Large intestine (tissue), 3 donors: ENCODE results near the gene SEC11C. TPM values are rescaled to one million over a fixed set of nuclear protein-coding genes. Genes with fewer than 3 reads are reported as not detected.
"Not testable (repeated sequence)": the region's sequence is repeated elsewhere in the genome, so short reads cannot be mapped to it uniquely, and the experiment has no call there.

Source experiments
- DNase-seq, 2 donors: peaks; one replicate each; pipeline versions ENCODE4 v3.0.0 to v3.0.0-alpha.2; 2013
- H3K27ac ChIP-seq: one replicate; pipeline ENCODE4 v1.5.1; 2013; ENCODE audit warnings: low read length
- H3K27me3 ChIP-seq: 2 replicates; pipeline ENCODE4 v1.6.1; 2013; ENCODE audit warnings: low read length; ENCODE audit not compliant: control insufficient read depth, insufficient read depth
- H3K36me3 ChIP-seq: 2 replicates; pipeline ENCODE4 v1.6.1; 2013; ENCODE audit warnings: low read length; ENCODE audit not compliant: control insufficient read depth, insufficient read depth
- H3K4me1 ChIP-seq: one replicate; pipeline ENCODE4 v1.6.1; 2013; ENCODE audit warnings: low read length; ENCODE audit not compliant: control insufficient read depth, insufficient read depth
- H3K4me3 ChIP-seq: one replicate; pipeline ENCODE4 v1.5.1; 2013; ENCODE audit warnings: low read length
- H3K9me3 ChIP-seq: one replicate; pipeline ENCODE4 v1.6.1; 2013; ENCODE audit warnings: mild to moderate bottlenecking, low read depth, low read length, moderate library complexity; ENCODE audit not compliant: control insufficient read depth
- WGBS: methylation state at CpG from one replicate; pipeline ENCODE4 v1.1.5; 2013; ENCODE audit warnings: low lambda C conversion rate; ENCODE audit not compliant: insufficient coverage; 5-methylcytosine and 5-hydroxymethylcytosine counted together
- polyA plus RNA-seq: library from polyadenylated mRNA; unstranded; fragments of 120-200 nt; gene quantifications from one replicate; pipeline ENCODE4 v1.2.1, GENCODE V29; 2013

The SEC11C gene
- polyA plus RNA-seq, 1 donor: 114 TPM

GRCh38 chr18:59142800-59143416 is 3.2 kb downstream of the SEC11C start:
- H3K4me1 ChIP-seq: peaks cover 10% of the 10 kb centered on the region
- H3K9me3 ChIP-seq, H3K27ac ChIP-seq, H3K27me3 ChIP-seq, DNase-seq, H3K36me3 ChIP-seq, H3K4me3 ChIP-seq: not testable (repeated sequence)
- WGBS: 100% methylated on average over 3 of the region's 11 CpGs

GRCh38 chr18:59143441-59143840 is 3.8 kb downstream of the SEC11C start:
- Histone ChIP-seq H3K27ac (no peak overlapping the region), H3K9me3 (no peaks in the 10 kb centered on the region), H3K4me3 (no peak overlapping the region), H3K4me1 (peaks cover 10% of the 10 kb centered on the region), H3K27me3 (peaks cover 2% of the 10 kb centered on the region), H3K36me3 (peaks cover 2% of the 10 kb centered on the region)
- no peak for DNase-seq
- WGBS: 93% methylated on average over 3 of the region's 3 CpGs

- Histone ChIP-seq H3K36me3 (peaks cover 2% of the 10 kb centered on the region), H3K27ac (no peak overlapping the region), H3K27me3 (peaks cover under 1% of the 10 kb centered on the region), H3K9me3 (no peaks in the 10 kb centered on the region), H3K4me3 (no peak overlapping the region), H3K4me1 (peaks cover 10% of the 10 kb centered on the region)
- no peak for DNase-seq
Measured at GRCh38 chr18:59144483-59144882, 4.8 kb downstream of the SEC11C start.

GRCh38 chr18:59145055-59145454 is 5.4 kb downstream of the SEC11C start:
- no peak for DNase-seq
- Histone ChIP-seq H3K27me3 (no peaks in the 10 kb centered on the region), H3K9me3 (no peaks in the 10 kb centered on the region), H3K36me3 (peaks cover 3% of the 10 kb centered on the region), H3K4me3 (no peak overlapping the region), H3K4me1 (peaks cover 10% of the 10 kb centered on the region), H3K27ac (no peak overlapping the region)
- 100% methylated on average over 1 of the region's 4 CpGs for WGBS

- Histone ChIP-seq H3K36me3 (peaks cover 21% of the 10 kb centered on the region), H3K4me3 (no peak overlapping the region), H3K9me3 (no peaks in the 10 kb centered on the region), H3K27me3 (no peaks in the 10 kb centered on the region), H3K27ac (no peak overlapping the region), H3K4me1 (no peaks in the 10 kb centered on the region)
- no peak for DNase-seq
- no CpG with 5 or more reads among the region's 8 CpGs for whole genome bisulfite sequencing
Measured at GRCh38 chr18:59148192-59148591, 8.5 kb downstream of the SEC11C start.

GRCh38 chr18:59149007-59149406 is 9.3 kb downstream of the SEC11C start:
- Histone ChIP-seq H3K4me1 (no peaks in the 10 kb centered on the region), H3K27me3 (no peaks in the 10 kb centered on the region), H3K27ac (no peak overlapping the region), H3K36me3 (peaks cover 23% of the 10 kb centered on the region), H3K9me3 (no peaks in the 10 kb centered on the region), H3K4me3 (no peak overlapping the region)
- no CpG with 5 or more reads among the region's 2 CpGs for WGBS
- no peak for DNase-seq

- no peak overlapping the region for H3K4me3 ChIP-seq
- WGBS: 80% methylated on average over 1 of the region's 8 CpGs
- H3K9me3 ChIP-seq: no peaks in the 10 kb centered on the region
- no peak for DNase-seq
- H3K27me3 ChIP-seq: no peaks in the 10 kb centered on the region
- no peak overlapping the region for H3K27ac ChIP-seq
- H3K4me1 ChIP-seq: no peaks in the 10 kb centered on the region
- peaks cover 26% of the 10 kb centered on the region for H3K36me3 ChIP-seq
Measured at GRCh38 chr18:59149416-59149815, 9.7 kb downstream of the SEC11C start.

- Histone ChIP-seq H3K4me1 (no peaks in the 10 kb centered on the region), H3K27me3 (no peaks in the 10 kb centered on the region), H3K9me3 (no peaks in the 10 kb centered on the region), H3K36me3 (peaks cover 32% of the 10 kb centered on the region), H3K27ac (no peak overlapping the region), H3K4me3 (no peak overlapping the region)
- WGBS: 100% methylated on average over 1 of the region's 11 CpGs
- no peak for DNase-seq
Measured at GRCh38 chr18:59150236-59150635, 10.6 kb downstream of the SEC11C start.

GRCh38 chr18:59155153-59155552 is 15.5 kb downstream of the SEC11C start:
- WGBS: no CpG with 5 or more reads among the region's 2 CpGs

GRCh38 chr18:59156316-59156715 is 16.6 kb downstream of the SEC11C start:
- no peak for DNase-seq
- Histone ChIP-seq H3K4me3 (no peak overlapping the region), H3K27ac (no peak overlapping the region), H3K4me1 (peaks cover 3% of the 10 kb centered on the region), H3K36me3 (peaks cover 26% of the 10 kb centered on the region), H3K27me3 (no peaks in the 10 kb centered on the region), H3K9me3 (no peaks in the 10 kb centered on the region)
- 96% methylated on average over 3 of the region's 3 CpGs for WGBS

More at GRCh38 chr18:59155153-59155552, 15.5 kb downstream of the SEC11C start:
- Histone ChIP-seq H3K36me3 (peaks cover 34% of the 10 kb centered on the region), H3K27me3 (no peaks in the 10 kb centered on the region), H3K27ac (no peak overlapping the region), H3K4me3 (no peak overlapping the region), H3K9me3 (no peaks in the 10 kb centered on the region), H3K4me1 (peaks cover 3% of the 10 kb centered on the region)
- DNase-seq: no peak

- H3K27me3 ChIP-seq: no peaks in the 10 kb centered on the region
- WGBS: no CpG with 5 or more reads among the region's 3 CpGs
- H3K4me1 ChIP-seq: peaks cover 3% of the 10 kb centered on the region
- peaks cover 13% of the 10 kb centered on the region for H3K36me3 ChIP-seq
- H3K9me3 ChIP-seq: no peaks in the 10 kb centered on the region
- DNase-seq: peak; percentile 11 to 58
- H3K27ac ChIP-seq: no peak overlapping the region
- H3K4me3 ChIP-seq: no peak overlapping the region
Measured at GRCh38 chr18:59159265-59159664, 19.6 kb downstream of the SEC11C start.
